ENCODE results near the gene TBC1D12.

Gene TBC1D12

GRCh38 chr10:94420998-94421528 is 18.7 kb downstream of the TBC1D12 start:
- Histone ChIP-seq H3K9me2 (ENCODE audit: low read depth, low read length) (no peaks in the 10 kb centered on the region), H3K9ac (ENCODE audit: low read length) (no peak overlapping the region), H3F3A (ENCODE audit: insufficient read depth, low read length) (no peaks in the 10 kb centered on the region), H3K9me3 (ENCODE audit: low read length) (no peaks in the 10 kb centered on the region), H2AFZ (ENCODE audit: low read length) (no peak overlapping the region), H3K4me1 (ENCODE audit: insufficient read depth, low read length, severe bottlenecking) (no peaks in the 10 kb centered on the region), H3K79me2 (ENCODE audit: insufficient read depth, low read length) (no peaks in the 10 kb centered on the region), H4K20me1 (ENCODE audit: insufficient read depth, low read length) (no peaks in the 10 kb centered on the region), H3K27me3 (ENCODE audit: insufficient read depth, low read length) (no peaks in the 10 kb centered on the region), H3K4me3 (ENCODE audit: low read depth, low read length, poor library complexity, severe bottlenecking) (no peak overlapping the region), H3K4me2 (ENCODE audit: low read length) (no peak overlapping the region), H3K27ac (ENCODE audit: low read depth, low read length, poor library complexity, severe bottlenecking) (no peak overlapping the region), H3K36me3 (ENCODE audit: insufficient read depth, low read length) (no peaks in the 10 kb centered on the region)
- TF ChIP-seq EZH2 (IDR thresholded peaks at IDR 0.05; ENCODE audit: borderline replicate concordance, low read length), result no peak
- TF ChIP-seq, protein P1, sequence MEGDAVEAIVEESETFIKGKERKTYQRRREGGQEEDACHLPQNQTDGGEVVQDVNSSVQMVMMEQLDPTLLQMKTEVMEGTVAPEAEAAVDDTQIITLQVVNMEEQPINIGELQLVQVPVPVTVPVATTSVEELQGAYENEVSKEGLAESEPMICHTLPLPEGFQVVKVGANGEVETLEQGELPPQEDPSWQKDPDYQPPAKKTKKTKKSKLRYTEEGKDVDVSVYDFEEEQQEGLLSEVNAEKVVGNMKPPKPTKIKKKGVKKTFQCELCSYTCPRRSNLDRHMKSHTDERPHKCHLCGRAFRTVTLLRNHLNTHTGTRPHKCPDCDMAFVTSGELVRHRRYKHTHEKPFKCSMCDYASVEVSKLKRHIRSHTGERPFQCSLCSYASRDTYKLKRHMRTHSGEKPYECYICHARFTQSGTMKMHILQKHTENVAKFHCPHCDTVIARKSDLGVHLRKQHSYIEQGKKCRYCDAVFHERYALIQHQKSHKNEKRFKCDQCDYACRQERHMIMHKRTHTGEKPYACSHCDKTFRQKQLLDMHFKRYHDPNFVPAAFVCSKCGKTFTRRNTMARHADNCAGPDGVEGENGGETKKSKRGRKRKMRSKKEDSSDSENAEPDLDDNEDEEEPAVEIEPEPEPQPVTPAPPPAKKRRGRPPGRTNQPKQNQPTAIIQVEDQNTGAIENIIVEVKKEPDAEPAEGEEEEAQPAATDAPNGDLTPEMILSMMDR (IDR thresholded peaks at IDR 0.05; ENCODE audit: low read length), result no peak

- Histone ChIP-seq H3K79me2 (ENCODE audit: insufficient read depth, low read length) (no peaks in the 10 kb centered on the region), H3K27me3 (ENCODE audit: insufficient read depth, low read length) (no peaks in the 10 kb centered on the region), H4K20me1 (ENCODE audit: insufficient read depth, low read length) (no peaks in the 10 kb centered on the region)
Observed at GRCh38 chr10:94423627-94424026, 21.3 kb downstream of the TBC1D12 start.

DNA sequence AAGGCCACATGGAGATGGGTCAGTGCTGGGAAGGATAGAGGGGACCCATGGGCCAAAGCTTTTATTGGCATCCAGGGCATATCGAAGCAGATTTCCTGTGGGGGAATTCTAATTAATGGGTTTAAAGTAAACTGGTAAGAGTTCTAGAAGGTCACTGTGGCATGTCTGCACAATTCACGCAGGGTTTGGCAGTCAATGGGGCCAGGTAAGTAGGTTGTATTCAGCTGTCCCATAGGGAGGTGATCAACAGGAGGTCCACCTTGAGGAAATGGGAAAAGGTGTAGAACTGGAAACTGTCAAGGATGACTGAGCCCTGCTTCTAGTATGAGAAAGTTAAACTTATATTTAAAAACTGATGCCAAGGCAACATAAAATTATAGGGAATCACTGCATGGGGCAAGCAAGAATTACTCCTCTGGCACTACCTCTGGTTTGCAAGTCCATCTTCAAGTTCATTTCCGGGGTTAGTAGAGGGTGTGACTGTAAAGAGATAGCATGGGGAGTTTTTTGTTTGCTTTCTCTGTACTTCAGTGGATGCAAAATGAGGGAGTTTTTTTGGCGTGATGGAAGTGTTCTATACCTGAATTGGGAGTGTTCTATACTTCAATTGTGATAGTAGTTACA is 22.5 kb downstream of the TBC1D12 start:
- Histone ChIP-seq H3K9ac (ENCODE audit: low read length) (no peak overlapping the region), H3K4me1 (ENCODE audit: insufficient read depth, low read length, severe bottlenecking) (no peaks in the 10 kb centered on the region), H3K27ac (ENCODE audit: low read depth, low read length, poor library complexity, severe bottlenecking) (no peak overlapping the region), H3K9me2 (ENCODE audit: low read depth, low read length) (no peaks in the 10 kb centered on the region), H3K79me2 (ENCODE audit: insufficient read depth, low read length) (no peaks in the 10 kb centered on the region), H3F3A (ENCODE audit: insufficient read depth, low read length) (no peaks in the 10 kb centered on the region), H2AFZ (ENCODE audit: low read length) (no peak overlapping the region), H3K4me3 (ENCODE audit: low read depth, low read length, poor library complexity, severe bottlenecking) (no peak overlapping the region), H3K4me2 (ENCODE audit: low read length) (no peak overlapping the region), H3K9me3 (ENCODE audit: low read length) (no peaks in the 10 kb centered on the region), H3K27me3 (ENCODE audit: insufficient read depth, low read length) (no peaks in the 10 kb centered on the region), H3K36me3 (ENCODE audit: insufficient read depth, low read length) (no peaks in the 10 kb centered on the region), H4K20me1 (ENCODE audit: insufficient read depth, low read length) (no peaks in the 10 kb centered on the region)
- TF ChIP-seq, protein P1 (IDR thresholded peaks at IDR 0.05; ENCODE audit: low read length), result no peak
- TF ChIP-seq EZH2 (IDR thresholded peaks at IDR 0.05; ENCODE audit: borderline replicate concordance, low read length), result no peak

More at GRCh38 chr10:94423627-94424026, 21.3 kb downstream of the TBC1D12 start:
- H3K9me2 ChIP-seq (ENCODE audit: low read depth, low read length), result no peaks in the 10 kb centered on the region
- no peaks in the 10 kb centered on the region for H3K4me1 ChIP-seq (ENCODE audit: insufficient read depth, low read length, severe bottlenecking)
- H2AFZ ChIP-seq (ENCODE audit: low read length), result no peak overlapping the region
- H3F3A ChIP-seq (ENCODE audit: insufficient read depth, low read length), result no peaks in the 10 kb centered on the region
- H3K36me3 ChIP-seq (ENCODE audit: insufficient read depth, low read length), result no peaks in the 10 kb centered on the region
- no peak overlapping the region for H3K9ac ChIP-seq (ENCODE audit: low read length)
- H3K4me3 ChIP-seq (ENCODE audit: low read depth, low read length, poor library complexity, severe bottlenecking), result no peak overlapping the region
- H3K27ac ChIP-seq (ENCODE audit: low read depth, low read length, poor library complexity, severe bottlenecking), result no peak overlapping the region
- no peak for TF ChIP-seq EZH2 (IDR thresholded peaks at IDR 0.05; ENCODE audit: borderline replicate concordance, low read length)
- TF ChIP-seq, protein P1 (IDR thresholded peaks at IDR 0.05; ENCODE audit: low read length), result no peak
- H3K9me3 ChIP-seq (ENCODE audit: low read length), result no peaks in the 10 kb centered on the region
- no peak overlapping the region for H3K4me2 ChIP-seq (ENCODE audit: low read length)
